HepG2 (cell line): ENCODE data around the gene PCDHGB7. TPM values are rescaled to one million over a fixed set of nuclear protein-coding genes. Genes with fewer than 3 reads are reported as not detected.

Source experiments
- ATAC-seq: fragments of 200-7000 bp; cut with Tn5 transposase; 3 replicates; pipeline ENCODE4 v1.9.1; 2020; ENCODE audit warnings: mild to moderate bottlenecking, moderate library complexity
- BruUV-seq: library from RNA; stranded (reverse); fragments of 400-500 nt; replicated peaks from 2 replicates; lab custom pipeline; 2021; lab: Mats Ljungman, UMichigan
- CTCF ChIA-PET: fragments of 300-600 bp; formaldehyde crosslinking; extraction: SDS; loops from one replicate; lab custom pipeline; 2021; ENCODE audit warnings: low total read pairs, inconsistent platforms, low intra/inter-chr PET ratio; lab: Yijun Ruan, JAX
- POLR2A ChIA-PET: fragments of 350-600 bp; sonication (Branson Sonifier 250); formaldehyde crosslinking; loops from one replicate; lab custom pipeline; 2020; ENCODE audit warnings: antibody characterized with exemption, inconsistent platforms; lab: Yijun Ruan, JAX
- DNase-seq: peaks from one replicate; pipeline ENCODE4 v3.0.0-alpha.2; 2015; ENCODE audit warnings: low spot score
- FAIRE-seq: peaks from 3 replicates; lab custom pipeline; 2011; peaks lifted over from hg19 to GRCh38; lab: Jason Lieb, UNC
- H2AFZ ChIP-seq: one replicate; pipeline ENCODE4 v1.6.1; 2011; ENCODE audit warnings: low read length, inconsistent platforms
- H3K27ac ChIP-seq: fragments of 300-600 bp; 3 replicates; pipeline ENCODE4 v1.8.0; 2011; ENCODE audit warnings: mixed run types, mild to moderate bottlenecking, mixed read lengths, low read length, inconsistent platforms; ENCODE audit not compliant: insufficient read depth; ENCODE audit errors: extremely low read length
- H3K27me3 ChIP-seq, 2 experiments: fragments of 200-600 bp in 1 of 2; 2 replicates in 1 of 2; 3 replicates in 1 of 2; pipeline versions ENCODE4 v1.6.0 to v1.8.0; 2011; ENCODE audit warnings: low read length in 2 of 2, mild to moderate bottlenecking in 2 of 2, moderate library complexity in 2 of 2, inconsistent platforms in 1 of 2; ENCODE audit not compliant: insufficient read depth in 2 of 2, control insufficient read depth in 1 of 2
- H3K36me3 ChIP-seq, 2 experiments: fragments of 200-600 bp in 1 of 2; replicated peaks in 1 of 2; 2 replicates in 1 of 2; 3 replicates in 1 of 2; pipeline versions ENCODE4 v1.5.1 to v1.8.0; 2011; ENCODE audit warnings: low read length in 2 of 2, inconsistent platforms in 1 of 2; ENCODE audit not compliant: insufficient read depth in 2 of 2, control insufficient read depth in 1 of 2
- H3K4me1 ChIP-seq: 2 replicates; pipeline ENCODE4 v1.5.1; 2012; ENCODE audit warnings: low read length, inconsistent platforms; ENCODE audit not compliant: insufficient read depth
- H3K4me2 ChIP-seq: 2 replicates; pipeline ENCODE4 v1.6.0; 2011; ENCODE audit warnings: low read depth, low read length, inconsistent platforms
- H3K4me3 ChIP-seq, 3 experiments: fragments of 200-600 bp in 1 of 3; sonication (generic), shearing (Covaris generic) in 1 of 3; replicated peaks in 1 of 3; 2 replicates each; pipeline ENCODE4 v1.5.1; 2011 to 2016; ENCODE audit warnings: low read length in 3 of 3, inconsistent platforms in 2 of 3, low read depth in 2 of 3, mild to moderate bottlenecking in 2 of 3, control low read depth in 1 of 3, mixed read lengths in 1 of 3; ENCODE audit not compliant: insufficient read depth in 1 of 3
- H3K79me2 ChIP-seq: one replicate; pipeline ENCODE4 v1.6.1; 2011; ENCODE audit warnings: low read length, inconsistent platforms; ENCODE audit not compliant: insufficient read depth
- H3K9ac ChIP-seq: 2 replicates; pipeline ENCODE4 v1.6.0; 2011; ENCODE audit warnings: mild to moderate bottlenecking, low read depth, low read length, inconsistent platforms; ENCODE audit not compliant: insufficient read depth
- H3K9me3 ChIP-seq: 2 replicates; pipeline ENCODE4 v1.5.1; 2012; ENCODE audit warnings: mild to moderate bottlenecking, low read length
- H4K20me1 ChIP-seq: 2 replicates; pipeline ENCODE4 v1.6.0; 2011; ENCODE audit warnings: inconsistent platforms, mild to moderate bottlenecking, low read length, moderate library complexity; ENCODE audit not compliant: insufficient read depth
- CEBPZ ChIP-seq: IDR thresholded peaks from 2 replicates; pipeline ENCODE4 v1.6.1; 2012; ENCODE audit warnings: low read length, improper control_type of control experiment
- DNMT1 ChIP-seq: sonication (generic); formaldehyde crosslinking; IDR thresholded peaks from 2 replicates; pipeline ENCODE4 v1.5.1; 2020; ENCODE audit warnings: mild to moderate bottlenecking, missing genetic modification reagents
- GMEB1 ChIP-seq: sonication (generic); formaldehyde crosslinking; IDR thresholded peaks from 2 replicates; pipeline ENCODE4 v1.5.1; 2020; ENCODE audit warnings: missing genetic modification reagents, mild to moderate bottlenecking, borderline replicate concordance
- MAFF ChIP-seq: IDR thresholded peaks from 2 replicates; pipeline ENCODE4 v1.6.1; 2011; ENCODE audit warnings: low read depth, low read length, improper control_type of control experiment
- MNT ChIP-seq: fragments of 450-650 bp; IDR thresholded peaks from 2 replicates; pipeline ENCODE4 v1.6.1; 2016
- WGBS: methylation state at CpG from one replicate; pipeline ENCODE4 v1.1.6; 2017; ENCODE audit warnings: low lambda C conversion rate; 5-methylcytosine and 5-hydroxymethylcytosine counted together
- in situ Hi-C: cut with HindIII; loops from 2 replicates; pipeline ENCODE4 v1.10.0; 2017; ENCODE audit warnings: low pct_unique_long_range_greater_than_20kb; ENCODE audit not compliant: extremely low pct_ligation_motif_present
- intact Hi-C: fragments of 100-400 bp; cut with micrococcal nuclease; formaldehyde crosslinking; loops from one replicate; pipeline ENCODE4 v1.10.0; 2022; ENCODE audit not compliant: unreplicated experiment
- polyA plus RNA-seq, 8 experiments: library from polyadenylated mRNA; depleted of rRNA in 3 of 8; stranded (reverse) in 7 of 8; unstranded in 1 of 8; fragments of >200 nt; fragmentation: Illumina TruSeq in 4 of 8; extraction: Trizol in 4 of 8; gene quantifications; 2 replicates each; pipeline versions ENCODE4 v1.2.1 to v1.2.3, GENCODE V29; 2011 to 2016; ENCODE audit warnings: low read depth in 4 of 8, missing spikeins in 1 of 8, mixed read lengths in 1 of 8; ENCODE audit not compliant: insufficient read depth in 1 of 8
- total RNA-seq, 5 experiments: library from RNA; depleted of rRNA; stranded (reverse); fragments of >200 nt; fragmentation: Illumina TruSeq; extraction: Trizol; gene quantifications; 2 replicates each; pipeline ENCODE4 v1.2.3, GENCODE V29; 2016; ENCODE audit warnings: low read depth in 1 of 5

Gene PCDHGB7
- total and polyA plus RNA-seq, 2 of the 13 experiments (the other 11 are each of a cell fraction or from before 2014, with no cell fraction given), result 0.08 to 0.18 TPM

- H3K4me1 ChIP-seq, result no peaks in the 10 kb centered on the region
- no peaks in the 10 kb centered on the region for H4K20me1 ChIP-seq
- FAIRE-seq, result no peak
- H3K27ac ChIP-seq, result no peak overlapping the region
- no peaks in the 10 kb centered on the region for H3K27me3 ChIP-seq
- ChIA-PET CTCF (no interaction called here), POLR2A (no interaction called here)
- no peak overlapping the region for H2AFZ ChIP-seq
- no peak for DNase-seq
- no peak overlapping the region for H3K4me2 ChIP-seq
- BruUV-seq, result no TSS peak
- WGBS, result 88% methylated on average over 51 of the region's 74 CpGs
- H3K9ac ChIP-seq, result no peak overlapping the region
- H3K79me2 ChIP-seq, result no peaks in the 10 kb centered on the region
- TF ChIP-seq CEBPZ (no peak), MAFF (no peak), DNMT1 (0 out of 2 replicates have a peak, but pooled peaks have one; percentile 29), GMEB1 (CRISPR knock-in tag) (no peak), MNT (peak; percentile 20; the same call in 1 of the 2 replicates)
- ATAC-seq, result no peak
- in situ Hi-C loops, result loop anchor here (5.0 kb wide), 2 partner anchors 103 to 143 kb away; no protein-coding TSS in a partner anchor
- H3K36me3 ChIP-seq, result no peaks in the 10 kb centered on the region
- H3K4me3 ChIP-seq, result no peak overlapping the region
- H3K9me3 ChIP-seq, result peaks cover 30% of the 10 kb centered on the region
- intact Hi-C loops, result no loop called here
Measured at GRCh38 chr5:141419074-141419880, 1.8 kb downstream of the PCDHGB7 start.
